Osteocyte (in vitro differentiated cells): ENCODE results near the gene CYFIP2. TPM values are rescaled to one million over a fixed set of nuclear protein-coding genes. Genes with fewer than 3 reads are reported as not detected.
A peak's percentile ranks its signal among the peaks of the same experiment; 100 is the strongest.

Source experiments
- DNase-seq: peaks from one replicate; pipeline ENCODE4 v3.0.0; 2021; ENCODE audit warnings: mixed read lengths; ENCODE audit not compliant: unreplicated experiment; ENCODE audit errors: extremely low spot score
- H3K27ac Mint-ChIP-seq: one replicate; pipeline ENCODE4 v1.8.0; 2021; ENCODE audit warnings: mild to moderate bottlenecking, mixed read lengths; ENCODE audit not compliant: unreplicated experiment
- H3K27me3 Mint-ChIP-seq: one replicate; pipeline ENCODE4 v1.8.0; 2021; ENCODE audit warnings: mixed read lengths; ENCODE audit not compliant: unreplicated experiment
- H3K36me3 Mint-ChIP-seq: one replicate; pipeline ENCODE4 v1.8.0; 2021; ENCODE audit warnings: mixed read lengths; ENCODE audit not compliant: unreplicated experiment
- H3K4me1 Mint-ChIP-seq: one replicate; pipeline ENCODE4 v1.8.0; 2021; ENCODE audit warnings: mixed read lengths; ENCODE audit not compliant: unreplicated experiment
- H3K4me3 Mint-ChIP-seq: one replicate; pipeline ENCODE4 v1.8.0; 2021; ENCODE audit warnings: mild to moderate bottlenecking, moderate library complexity, mixed read lengths; ENCODE audit not compliant: unreplicated experiment
- H3K9me3 Mint-ChIP-seq: one replicate; pipeline ENCODE4 v1.8.0; 2021; ENCODE audit warnings: mixed read lengths; ENCODE audit not compliant: unreplicated experiment
- total RNA-seq: library from RNA; stranded (reverse); gene quantifications from 2 replicates; pipeline ENCODE4 v1.2.1, GENCODE V29; 2021
- TF ChIP-seq, protein P1 (sequence below): fragments of 200-600 bp; sonication (generic); IDR thresholded peaks from 2 replicates; pipeline ENCODE4 v1.5.0; 2021; ENCODE audit warnings: antibody characterized with exemption, mild to moderate bottlenecking, moderate library complexity

The CYFIP2 gene
- total RNA-seq, 1 donor from 2014 or later = 26.4 TPM

DNA sequence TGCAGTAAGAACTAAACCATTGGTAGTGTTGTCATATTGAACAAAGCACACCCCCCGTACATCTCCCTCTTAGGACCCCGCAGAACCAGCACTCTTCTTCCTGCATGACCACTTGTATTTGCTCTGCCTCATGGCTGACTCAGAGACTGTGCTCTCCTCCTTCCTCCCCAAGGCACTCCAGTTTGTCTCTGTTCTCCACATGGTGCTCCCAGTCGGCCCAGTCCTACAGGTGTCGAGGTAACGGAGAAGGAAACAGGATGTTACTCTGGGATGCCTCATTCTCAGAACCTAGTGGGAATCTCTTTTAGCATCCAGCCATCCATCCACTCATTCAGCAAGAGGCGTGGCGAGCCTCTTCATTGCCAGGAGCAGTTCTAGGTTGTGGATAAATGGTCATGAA is 97.1 kb downstream of the CYFIP2 start:
- Mint-ChIP-seq H3K27ac (peak overlapping the region; percentile 21), H3K27me3 (no peaks in the 10 kb centered on the region), H3K9me3 (no peaks in the 10 kb centered on the region), H3K4me1 (peaks cover 33% of the 10 kb centered on the region), H3K4me3 (no peak overlapping the region), H3K36me3 (peaks cover 11% of the 10 kb centered on the region)
- TF ChIP-seq, protein P1, sequence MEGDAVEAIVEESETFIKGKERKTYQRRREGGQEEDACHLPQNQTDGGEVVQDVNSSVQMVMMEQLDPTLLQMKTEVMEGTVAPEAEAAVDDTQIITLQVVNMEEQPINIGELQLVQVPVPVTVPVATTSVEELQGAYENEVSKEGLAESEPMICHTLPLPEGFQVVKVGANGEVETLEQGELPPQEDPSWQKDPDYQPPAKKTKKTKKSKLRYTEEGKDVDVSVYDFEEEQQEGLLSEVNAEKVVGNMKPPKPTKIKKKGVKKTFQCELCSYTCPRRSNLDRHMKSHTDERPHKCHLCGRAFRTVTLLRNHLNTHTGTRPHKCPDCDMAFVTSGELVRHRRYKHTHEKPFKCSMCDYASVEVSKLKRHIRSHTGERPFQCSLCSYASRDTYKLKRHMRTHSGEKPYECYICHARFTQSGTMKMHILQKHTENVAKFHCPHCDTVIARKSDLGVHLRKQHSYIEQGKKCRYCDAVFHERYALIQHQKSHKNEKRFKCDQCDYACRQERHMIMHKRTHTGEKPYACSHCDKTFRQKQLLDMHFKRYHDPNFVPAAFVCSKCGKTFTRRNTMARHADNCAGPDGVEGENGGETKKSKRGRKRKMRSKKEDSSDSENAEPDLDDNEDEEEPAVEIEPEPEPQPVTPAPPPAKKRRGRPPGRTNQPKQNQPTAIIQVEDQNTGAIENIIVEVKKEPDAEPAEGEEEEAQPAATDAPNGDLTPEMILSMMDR = no peak
- no peak for DNase-seq

DNA sequence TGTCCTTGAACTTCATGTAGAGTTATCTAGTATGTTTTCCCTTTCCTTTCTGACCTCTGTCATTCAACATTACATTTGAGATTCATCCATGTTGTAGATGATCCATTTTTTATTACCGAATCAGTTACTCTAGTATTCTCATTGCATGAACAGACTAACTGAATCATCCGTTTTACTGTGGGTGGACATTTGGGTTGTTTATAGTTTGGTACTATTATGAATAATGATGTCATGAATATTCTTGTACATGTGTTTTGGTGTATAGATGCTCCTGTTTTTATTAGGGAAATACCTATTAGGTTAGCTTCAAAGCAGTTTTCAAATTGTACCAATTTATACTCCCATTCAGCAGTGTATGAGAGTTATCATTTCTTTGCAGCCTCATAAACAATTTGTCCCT is 99.8 kb downstream of the CYFIP2 start:
- DNase-seq = no peak
- H3K27ac Mint-ChIP-seq = no peak overlapping the region
- peaks cover 3% of the 10 kb centered on the region for H3K36me3 Mint-ChIP-seq
- no peak overlapping the region for H3K4me3 Mint-ChIP-seq
- TF ChIP-seq, protein P1 = no peak
- peaks cover 52% of the 10 kb centered on the region for H3K4me1 Mint-ChIP-seq
- no peaks in the 10 kb centered on the region for H3K27me3 Mint-ChIP-seq
- no peaks in the 10 kb centered on the region for H3K9me3 Mint-ChIP-seq

DNA sequence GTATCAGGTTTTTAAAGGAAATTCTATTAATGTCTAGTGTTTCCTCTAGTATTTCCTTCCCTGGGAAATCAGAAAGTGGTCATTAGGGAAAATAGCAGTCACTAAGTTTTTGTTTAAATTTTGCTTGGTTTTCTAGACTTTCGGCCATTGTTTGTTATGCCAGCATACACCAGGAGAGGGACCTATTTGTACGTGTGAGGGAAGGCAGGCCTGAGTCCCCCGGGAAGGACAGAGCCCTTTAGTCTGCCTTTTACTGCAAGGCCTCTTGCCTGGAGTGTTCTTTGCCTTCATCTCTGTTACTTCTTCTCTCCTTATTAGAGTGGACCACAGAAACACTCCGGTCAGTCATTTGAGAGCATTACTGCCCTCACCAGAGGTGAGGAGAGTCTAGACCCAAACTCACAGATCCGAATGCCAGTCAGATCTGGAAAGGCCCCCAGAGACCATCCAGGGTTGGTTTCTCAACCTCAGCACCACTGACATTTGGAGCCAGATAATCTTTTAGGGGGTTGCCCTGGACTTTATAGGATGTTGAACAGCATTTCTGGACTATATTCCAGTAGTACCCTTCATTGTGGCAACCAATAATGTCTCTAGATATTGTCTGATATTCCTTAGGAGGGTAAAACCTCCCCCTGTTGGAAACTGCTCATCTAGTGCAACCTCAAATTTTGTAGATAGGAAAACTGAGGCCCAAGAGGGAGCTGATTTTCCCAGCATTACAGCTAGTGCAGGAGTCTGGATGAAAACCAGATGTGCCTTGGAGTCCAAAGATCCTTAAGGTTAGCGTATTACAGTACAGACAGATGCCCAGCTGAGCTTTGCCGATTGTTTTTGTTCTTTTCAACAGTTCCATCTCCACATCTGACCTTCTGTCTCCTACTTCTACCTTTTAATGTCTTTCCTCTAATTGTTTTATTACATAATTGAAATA is 101.1 kb downstream of the CYFIP2 start:
- Mint-ChIP-seq H3K4me1 (peaks cover 61% of the 10 kb centered on the region), H3K9me3 (no peaks in the 10 kb centered on the region), H3K36me3 (peaks cover 2% of the 10 kb centered on the region), H3K4me3 (no peak overlapping the region), H3K27ac (peak overlapping the region; percentile 97), H3K27me3 (no peaks in the 10 kb centered on the region)
- peak; percentile 83 for DNase-seq
- TF ChIP-seq, protein P1 = peak; percentile 87

DNA sequence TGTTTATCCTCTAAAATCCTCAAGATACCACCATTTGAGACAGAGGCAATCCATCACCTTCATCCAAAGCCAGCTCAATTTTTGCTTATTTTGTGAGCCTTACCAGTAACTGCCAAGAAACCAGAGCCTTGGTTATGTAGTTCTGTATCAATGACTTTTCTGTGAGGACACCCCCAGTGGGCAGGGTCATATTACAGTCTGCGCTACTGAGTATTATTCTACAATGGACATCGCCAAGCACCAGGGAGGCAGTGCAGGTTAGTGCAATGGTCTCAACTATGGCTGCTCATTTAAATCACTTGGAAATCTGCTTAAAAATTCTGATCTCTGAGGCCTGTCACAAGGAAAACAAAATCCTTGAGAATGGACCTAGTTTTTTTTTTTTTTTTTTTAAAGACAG is 103.6 kb downstream of the CYFIP2 start:
- Mint-ChIP-seq H3K4me3 (no peak overlapping the region), H3K9me3 (no peaks in the 10 kb centered on the region), H3K4me1 (peaks cover 80% of the 10 kb centered on the region), H3K27ac (peak overlapping the region; percentile 97), H3K36me3 (no peaks in the 10 kb centered on the region), H3K27me3 (no peaks in the 10 kb centered on the region)
- DNase-seq = peak; percentile 38
- TF ChIP-seq, protein P1 = no peak

DNA sequence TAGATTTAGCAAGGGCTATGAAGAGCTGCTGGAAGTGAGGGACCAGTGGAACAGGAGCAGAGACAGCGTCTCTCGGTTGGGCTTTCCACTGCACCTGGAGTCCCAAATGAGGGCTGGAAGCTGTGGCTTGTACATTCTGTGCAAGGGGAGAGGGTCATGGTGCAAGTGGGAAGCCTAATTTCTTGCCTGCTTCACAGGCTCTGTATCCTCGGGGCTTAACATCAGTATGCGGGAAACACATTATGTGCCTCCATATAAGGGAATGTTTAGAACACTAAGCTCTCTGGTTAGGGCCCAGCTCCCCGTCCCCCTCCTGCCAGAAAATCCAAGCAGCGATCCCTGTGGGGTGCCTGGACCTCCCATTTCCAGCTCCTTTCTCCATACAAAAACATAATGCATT is 105.0 kb downstream of the CYFIP2 start:
- peak overlapping the region; percentile 20 for H3K4me3 Mint-ChIP-seq
- H3K9me3 Mint-ChIP-seq = no peaks in the 10 kb centered on the region
- peaks cover 81% of the 10 kb centered on the region for H3K4me1 Mint-ChIP-seq
- DNase-seq = peak; percentile 81
- H3K36me3 Mint-ChIP-seq = peaks cover 4% of the 10 kb centered on the region
- TF ChIP-seq, protein P1 = no peak
- H3K27ac Mint-ChIP-seq = peak overlapping the region; percentile 97
- no peaks in the 10 kb centered on the region for H3K27me3 Mint-ChIP-seq
